T-helper 1 cell treated with Interleukin-12 subunit alpha and Interleukin-12 subunit beta and Interleukin-4 antibody, amounts not matched to agents 30 ng/mL and 1 ng/mL, for 36 hours (primary cell): ENCODE results near the gene ARL4C. TPM values are rescaled to one million over a fixed set of nuclear protein-coding genes. Genes with fewer than 3 reads are reported as not detected.

Source experiments
- intact Hi-C: fragments of 100-400 bp; cut with micrococcal nuclease; formaldehyde crosslinking; loops from one replicate; pipeline ENCODE4 v1.15.1; 2024
- total RNA-seq: library from RNA; stranded (reverse); gene quantifications from 2 replicates; pipeline ENCODE4 v1.2.3, GENCODE V29; 2022

ARL4C gene, protein sequence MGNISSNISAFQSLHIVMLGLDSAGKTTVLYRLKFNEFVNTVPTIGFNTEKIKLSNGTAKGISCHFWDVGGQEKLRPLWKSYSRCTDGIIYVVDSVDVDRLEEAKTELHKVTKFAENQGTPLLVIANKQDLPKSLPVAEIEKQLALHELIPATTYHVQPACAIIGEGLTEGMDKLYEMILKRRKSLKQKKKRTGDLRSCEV
- 369 and 375 TPM in 2 replicates for total RNA-seq

DNA sequence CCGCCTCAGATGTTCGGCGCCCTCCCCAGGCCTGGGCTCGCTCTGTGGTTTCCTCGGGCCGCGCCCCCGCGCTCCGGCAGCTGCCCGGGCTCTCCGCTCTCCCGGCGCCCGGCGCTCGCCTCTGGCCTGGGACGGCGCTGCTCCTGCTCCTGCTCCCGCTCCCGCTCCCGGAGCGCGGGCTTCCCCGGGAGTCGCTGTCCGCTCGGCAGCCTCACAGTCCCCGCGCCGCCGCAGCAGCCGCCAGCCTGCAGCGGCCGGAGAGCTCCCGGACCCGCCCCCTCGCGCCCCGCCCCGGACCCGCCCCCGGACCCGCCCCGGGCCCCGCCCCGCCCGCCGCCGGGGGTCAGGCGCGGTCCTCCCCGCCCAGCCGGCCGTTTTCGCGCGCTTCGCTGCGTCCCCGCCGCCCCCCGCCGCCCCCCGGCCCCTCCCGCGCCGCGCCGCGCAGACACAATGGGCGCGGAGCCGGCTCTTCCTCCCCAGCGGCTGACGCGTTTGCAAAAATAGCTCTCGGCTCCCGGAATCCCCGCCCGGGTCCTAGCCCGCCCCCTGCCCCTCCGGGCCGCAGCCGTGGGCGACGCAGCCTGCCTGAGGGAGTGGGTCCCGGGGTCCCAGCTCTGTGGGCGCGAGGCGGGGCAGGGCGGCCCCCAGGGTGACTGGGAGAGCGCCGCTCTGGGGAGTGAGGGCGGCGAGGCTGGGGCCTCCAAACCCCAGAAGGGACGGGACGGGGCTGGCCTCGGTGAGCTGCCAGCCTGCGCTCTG, at the start of gene ARL4C:
ARL4C (minus strand) TSS at position 247 of the 759 bp plus-strand sequence. CDS start 495 bp downstream, outside the sequence.
- intact Hi-C loops = no loop called here

DNA sequence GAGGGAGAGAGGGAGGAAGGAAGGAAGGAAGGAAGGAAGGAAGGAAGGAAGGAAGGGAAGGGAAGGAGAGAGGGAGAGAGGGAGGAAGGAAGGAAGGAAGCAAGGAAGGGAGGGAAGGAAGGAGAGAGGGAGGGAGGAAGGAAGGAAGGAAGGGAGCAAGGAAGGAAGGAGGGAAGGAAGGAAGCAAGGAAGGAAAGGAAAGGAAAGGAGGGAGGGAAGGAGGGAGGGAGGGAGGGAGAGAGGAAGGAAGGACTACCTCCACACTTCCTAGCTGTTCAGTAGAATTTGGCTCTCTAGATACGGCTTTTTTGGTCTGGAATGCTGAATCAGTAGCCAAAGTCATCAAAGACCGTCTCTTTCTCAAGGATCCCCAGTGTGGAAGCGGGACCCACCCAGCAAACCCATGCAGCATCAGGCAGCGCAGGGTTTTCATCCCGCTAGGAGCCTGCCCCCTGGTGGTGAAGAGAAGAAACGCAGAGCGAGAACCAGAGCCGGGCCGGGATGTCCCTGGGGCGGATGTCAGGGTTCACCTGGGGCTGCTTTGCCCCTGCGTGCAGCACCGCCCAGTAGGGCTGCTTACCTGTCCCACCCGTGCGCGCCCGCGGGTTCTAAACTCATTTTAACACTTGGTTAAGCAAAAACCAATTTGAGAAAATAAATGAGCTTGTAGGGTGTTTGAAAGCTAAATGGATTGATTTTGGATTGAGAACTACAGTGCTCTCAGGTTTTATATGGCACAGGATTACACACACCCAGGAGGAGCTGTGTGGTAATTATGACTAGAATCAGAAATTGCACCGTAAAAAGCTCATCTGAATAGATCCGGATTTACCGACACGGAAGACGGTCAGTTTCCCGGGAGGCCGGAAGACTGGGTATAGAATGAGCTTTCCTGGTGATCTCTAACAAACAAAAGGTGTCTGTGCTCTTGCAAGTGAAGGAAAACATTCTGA, 48.1 kb upstream of the ARL4C start:
- intact Hi-C loops = loop anchor here (1.0 to 5.0 kb wide), 6 partner anchors 45 to 688 kb away; no protein-coding TSS in a partner anchor

DNA sequence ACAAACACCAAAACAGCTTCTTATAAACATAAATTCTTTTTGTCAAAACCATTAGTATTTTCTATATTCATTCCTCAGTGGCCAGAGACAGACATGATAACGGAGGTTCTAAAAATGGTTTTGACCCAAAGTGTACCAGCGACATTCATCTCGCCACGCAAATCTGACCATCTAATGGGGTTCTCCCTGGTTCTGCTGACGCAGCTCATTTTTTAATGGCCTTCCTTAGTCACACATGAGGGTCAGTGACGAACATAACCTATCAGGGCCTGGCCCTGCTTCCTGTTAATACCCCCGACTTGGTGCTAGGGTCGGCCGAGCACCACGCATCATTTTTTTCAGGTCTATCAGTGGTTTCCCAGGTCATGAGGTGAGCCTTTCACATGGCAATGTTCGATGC, 45.9 kb upstream of the ARL4C start:
- intact Hi-C loops = no loop called here

DNA sequence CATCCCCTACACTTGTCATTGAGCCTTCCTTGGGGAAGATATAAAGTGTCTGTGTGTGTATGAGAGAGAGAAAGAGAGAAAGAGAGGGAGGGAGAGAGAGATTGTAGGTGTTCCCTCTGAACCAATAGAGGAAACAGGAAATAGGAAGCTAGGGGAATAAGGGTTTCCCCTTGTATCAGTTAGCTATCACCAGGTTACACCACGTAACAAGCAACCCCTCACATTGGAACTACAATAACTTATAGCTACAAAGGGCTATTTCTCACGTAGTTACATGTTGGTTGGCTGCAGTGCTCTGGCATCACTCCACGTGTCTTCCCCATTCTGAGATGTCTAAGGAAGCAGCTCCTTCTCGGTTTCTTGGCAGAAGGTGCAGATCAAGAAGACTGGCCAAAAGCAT, 41.0 kb upstream of the ARL4C start:
- intact Hi-C loops = no loop called here

DNA sequence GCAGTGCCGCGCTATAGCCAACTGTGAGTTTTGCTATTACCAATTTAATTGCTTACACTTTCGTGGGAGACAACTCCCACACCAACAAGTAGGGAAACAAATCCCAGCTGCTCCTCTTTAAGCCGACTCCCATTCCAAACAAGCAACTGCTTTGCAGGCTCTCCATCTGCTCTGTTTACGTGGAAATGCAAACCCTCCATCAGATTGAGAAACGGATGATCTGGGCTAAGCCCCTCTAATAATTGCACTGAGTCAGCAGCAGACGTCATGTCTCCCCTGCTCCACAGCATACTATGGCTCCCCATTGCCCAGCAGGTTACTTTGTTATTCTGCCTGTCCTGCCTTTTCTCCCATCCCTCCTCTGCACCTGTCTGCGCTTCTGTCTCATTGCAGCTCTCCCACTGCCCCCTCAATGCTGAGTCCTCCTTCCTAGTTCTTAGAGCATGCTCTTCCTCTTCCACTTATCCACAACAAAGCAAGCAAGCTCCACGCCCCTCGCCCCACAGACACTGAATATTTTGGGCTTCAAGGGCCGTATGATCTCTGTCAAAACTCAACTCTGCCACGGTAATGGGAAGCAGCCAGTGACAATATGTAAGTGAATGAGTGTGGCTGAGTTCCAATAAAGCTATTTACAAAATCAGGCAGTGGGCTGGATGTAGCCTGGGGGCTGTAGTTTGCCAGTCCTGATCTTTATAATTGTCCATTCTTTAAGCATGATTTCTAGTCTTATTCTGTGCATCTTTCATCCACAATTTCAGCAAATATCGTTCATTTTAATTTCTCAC, 39.5 kb upstream of the ARL4C start:
- intact Hi-C loops = no loop called here

DNA sequence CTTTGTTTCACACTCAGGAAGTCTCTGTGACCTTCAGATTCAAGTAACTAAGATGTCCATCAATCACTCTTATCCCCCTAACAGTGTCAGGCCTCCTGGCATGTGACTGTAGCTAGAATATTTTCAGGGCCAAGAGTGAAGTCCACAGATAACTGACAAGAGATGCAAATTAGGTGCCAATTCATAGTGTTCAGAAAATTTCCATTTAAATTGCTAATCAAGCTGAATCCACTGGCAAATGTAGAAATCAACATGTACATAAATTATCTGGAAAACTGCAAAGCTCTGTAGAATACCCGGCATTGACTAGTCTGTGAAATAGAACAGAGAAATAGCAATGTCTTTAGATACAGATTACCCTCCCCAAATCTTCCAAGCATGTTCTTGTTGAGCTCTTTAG, 38.6 kb upstream of the ARL4C start:
- intact Hi-C loops = no loop called here

DNA sequence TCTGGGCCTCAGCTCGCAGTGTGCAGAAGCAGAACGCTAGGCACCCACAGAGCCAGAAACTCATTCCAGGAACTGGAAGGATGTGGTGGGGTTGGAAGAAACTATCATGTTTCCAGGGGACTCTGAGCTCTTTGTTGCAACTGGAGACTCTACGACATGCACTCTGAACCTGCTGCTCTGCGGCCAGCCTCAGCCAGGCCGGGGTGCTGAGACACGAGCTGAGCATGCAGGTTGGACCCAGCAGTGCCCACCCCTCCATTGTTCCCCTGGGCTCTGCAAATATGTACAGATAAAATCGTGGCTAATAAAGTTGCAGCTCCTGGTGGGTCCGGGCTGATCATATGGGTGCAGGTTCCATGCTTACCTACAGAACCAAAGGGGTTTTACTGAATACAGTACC, 37.6 kb upstream of the ARL4C start:
- intact Hi-C loops = no loop called here

DNA sequence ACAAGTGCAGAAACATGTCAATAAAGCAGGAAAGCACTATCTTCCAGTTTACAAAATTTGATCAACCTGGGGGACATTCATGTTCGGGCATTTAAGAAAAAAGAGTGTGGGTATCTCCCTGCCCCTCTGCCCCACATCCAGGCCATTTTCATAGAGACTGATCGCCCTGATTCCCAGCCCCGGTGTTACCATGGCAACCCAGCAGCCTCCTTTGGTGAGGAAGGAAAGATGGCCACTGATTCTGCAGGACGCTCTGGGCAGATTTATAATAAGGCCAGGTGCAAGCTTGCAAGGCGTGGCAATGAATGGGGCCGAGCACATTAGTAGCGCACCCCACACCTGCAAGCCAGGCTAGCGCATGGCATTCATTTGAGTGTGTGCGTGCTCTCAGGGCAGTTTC, 36.7 kb upstream of the ARL4C start:
- intact Hi-C loops = no loop called here

DNA sequence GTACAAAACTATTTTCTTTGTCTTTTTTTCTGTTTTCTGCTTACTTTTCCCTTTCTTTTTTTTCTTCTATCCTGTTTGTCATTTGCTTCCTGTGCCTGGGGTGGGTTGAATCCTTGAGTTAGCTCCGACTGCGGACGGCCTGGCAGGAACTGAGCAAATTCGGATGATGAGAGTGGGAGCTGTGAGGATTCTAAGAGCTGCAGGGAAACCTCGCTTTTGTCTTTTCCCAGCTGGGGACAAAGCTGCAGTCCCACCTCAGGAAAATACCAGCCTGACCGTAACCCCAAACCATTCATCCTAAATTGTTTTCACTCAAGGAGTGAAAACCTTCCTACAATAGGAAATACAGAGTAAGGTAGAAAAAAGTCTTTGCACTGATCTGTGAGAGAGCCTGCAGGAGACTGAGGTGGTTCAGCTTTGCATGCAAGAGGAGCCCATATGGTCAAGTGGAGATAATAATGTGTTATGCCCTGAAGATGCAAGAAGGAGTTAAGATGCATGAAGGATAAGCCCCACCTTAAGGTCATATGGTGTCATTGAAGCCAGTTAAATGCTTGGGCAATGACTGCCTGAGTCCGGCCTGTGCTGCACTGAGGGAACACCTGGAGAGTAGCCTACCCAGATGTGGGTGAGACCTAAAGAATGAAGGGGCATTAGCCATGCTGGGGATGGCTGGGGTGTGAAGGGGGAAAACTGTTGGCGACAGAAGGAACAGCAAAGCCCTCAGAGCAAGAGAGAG, 31.7 kb upstream of the ARL4C start:
- intact Hi-C loops = no loop called here

DNA sequence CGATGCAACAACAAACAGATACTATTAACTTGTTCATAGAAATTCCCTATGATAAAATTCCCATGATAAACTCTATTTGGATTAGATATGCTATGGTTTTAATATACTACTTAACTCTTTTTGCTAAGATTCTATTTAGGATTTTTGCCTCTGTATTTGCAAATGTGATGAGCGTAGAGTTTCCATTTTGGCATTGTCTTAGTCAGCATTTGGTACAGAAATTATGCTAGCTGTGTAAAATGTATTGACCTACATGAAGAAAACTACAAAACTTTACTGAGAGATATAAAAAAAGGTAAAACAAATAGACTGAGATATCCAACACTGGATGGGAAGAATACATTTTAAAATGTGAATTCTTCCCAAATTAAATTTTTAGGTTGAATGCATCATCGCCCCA, 29.8 kb upstream of the ARL4C start:
- intact Hi-C loops = no loop called here

DNA sequence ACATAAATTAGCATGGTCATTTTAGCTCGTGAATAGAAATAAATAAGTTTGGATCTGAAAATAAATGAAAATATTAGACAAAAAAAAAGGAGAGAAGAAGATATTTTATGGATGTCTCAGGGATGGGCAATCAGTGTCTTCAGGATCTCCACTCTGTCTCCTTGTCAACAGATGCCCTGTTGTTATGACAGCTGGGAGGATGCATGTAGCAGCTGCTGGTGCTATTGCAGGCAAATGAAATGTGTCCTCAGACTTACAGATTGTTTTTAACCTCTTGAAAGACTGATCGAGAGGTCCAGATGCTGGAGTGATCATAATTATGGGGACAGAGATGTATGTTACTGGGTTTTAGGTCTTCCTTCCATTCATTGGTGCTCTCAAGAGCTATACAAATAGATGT, 24.7 kb upstream of the ARL4C start:
- intact Hi-C loops = no loop called here

DNA sequence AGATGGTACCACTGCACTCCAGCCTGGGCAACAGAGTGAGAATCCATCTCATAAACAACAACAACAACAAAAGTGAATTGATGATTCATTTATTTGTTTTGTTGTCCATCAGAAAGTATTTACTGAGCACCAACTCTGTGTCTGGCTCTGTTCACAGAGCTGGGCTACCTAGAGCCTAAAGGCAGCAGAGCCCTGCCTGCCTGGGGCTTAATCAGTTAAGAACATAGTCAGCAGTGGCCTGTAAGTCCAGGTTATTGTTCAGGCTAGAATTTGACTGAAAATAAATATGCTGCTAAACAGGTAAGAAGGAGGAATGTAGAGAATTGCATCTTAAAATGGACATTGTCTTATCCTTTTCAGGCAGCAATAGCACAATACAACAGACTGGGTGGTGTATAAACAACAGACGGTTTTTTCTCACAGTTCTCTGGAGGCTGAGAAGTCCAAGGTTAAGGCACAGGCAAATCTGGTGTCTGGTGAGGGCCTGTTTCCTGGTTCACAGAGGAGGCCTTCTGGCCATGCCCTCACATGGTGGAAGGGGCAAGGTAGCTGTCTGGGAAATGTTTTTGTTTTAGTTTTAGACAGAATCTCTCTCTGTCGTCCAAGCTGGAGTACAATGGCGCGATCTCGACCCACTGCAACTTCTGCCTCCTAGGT, 22.2 kb upstream of the ARL4C start:
- intact Hi-C loops = no loop called here

DNA sequence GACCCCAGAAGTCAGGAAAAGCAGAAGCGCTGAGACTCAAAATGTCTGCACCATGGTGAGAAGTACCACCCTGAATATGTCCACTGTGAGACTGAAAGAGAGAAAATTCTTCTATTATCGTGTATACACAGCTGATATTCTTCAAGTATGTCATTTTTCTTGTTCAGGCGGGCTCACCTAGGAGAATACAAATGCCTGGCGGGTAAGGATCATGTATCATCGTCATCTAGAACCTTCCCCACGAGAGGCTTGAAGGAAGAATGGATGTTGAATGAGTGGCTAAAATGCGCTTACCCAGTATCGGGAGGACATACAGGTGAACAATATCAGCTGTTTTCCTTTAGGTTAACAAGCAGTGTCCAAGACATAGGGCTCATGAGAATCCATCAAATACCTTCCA, 21.1 kb upstream of the ARL4C start:
- intact Hi-C loops = no loop called here

DNA sequence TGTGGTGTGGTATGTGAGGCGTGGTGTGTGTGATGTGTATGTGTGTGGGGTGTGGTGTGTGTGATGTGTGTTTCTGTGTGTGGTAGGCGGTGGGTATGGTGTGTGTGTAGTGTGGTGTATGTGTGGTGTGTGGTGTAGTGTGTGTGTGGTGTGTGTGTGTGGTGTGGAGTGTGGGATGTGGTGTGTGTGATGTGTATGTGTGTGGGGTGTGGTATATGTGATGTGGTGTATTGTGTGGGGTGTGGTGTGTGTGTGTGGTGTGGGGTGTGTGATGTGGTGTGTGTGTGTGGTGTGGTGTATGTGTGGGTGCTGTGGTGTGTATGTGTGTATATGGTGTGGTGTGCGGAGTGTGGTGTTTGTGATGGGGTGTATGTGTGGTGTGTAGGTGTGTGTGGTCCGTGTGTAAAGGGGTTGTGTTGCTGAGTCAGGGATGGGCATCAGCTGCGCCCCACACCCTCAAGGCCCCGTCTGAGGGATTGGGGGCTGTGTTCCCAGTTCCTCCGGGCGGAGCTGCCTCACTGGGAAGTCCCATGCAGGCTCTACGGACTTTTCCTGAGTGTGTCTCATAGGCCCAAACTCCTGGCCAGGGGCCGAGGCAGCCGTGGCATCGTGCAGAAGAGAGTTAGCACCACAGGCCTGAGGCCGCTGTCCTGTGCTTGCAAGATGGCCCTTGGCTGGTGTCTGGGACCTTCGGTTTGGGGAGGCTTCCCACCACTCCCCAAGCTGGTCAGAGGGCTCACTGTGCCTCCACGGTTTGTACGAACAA, 18.2 kb upstream of the ARL4C start:
- intact Hi-C loops = no loop called here

DNA sequence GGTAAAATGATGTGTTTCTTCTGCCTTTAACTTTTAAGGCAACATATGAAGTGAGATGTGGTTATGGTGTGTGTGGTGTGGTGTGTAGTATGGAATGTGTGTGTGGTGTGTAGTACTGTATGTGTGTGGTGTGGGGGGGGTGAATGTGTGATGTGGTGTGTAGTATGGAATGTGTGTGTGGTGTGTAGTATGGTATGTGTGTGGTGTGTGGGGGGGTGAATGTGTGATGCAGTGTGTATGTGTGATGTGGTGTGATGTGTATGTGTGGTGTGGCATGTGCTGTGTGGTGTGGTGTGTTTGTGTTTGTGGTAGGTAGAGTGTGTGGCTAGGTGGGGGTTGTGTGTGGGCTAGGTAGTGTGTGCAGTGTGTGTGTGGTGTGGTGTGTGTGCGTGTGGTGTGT, 17.2 kb upstream of the ARL4C start:
- intact Hi-C loops = no loop called here

DNA sequence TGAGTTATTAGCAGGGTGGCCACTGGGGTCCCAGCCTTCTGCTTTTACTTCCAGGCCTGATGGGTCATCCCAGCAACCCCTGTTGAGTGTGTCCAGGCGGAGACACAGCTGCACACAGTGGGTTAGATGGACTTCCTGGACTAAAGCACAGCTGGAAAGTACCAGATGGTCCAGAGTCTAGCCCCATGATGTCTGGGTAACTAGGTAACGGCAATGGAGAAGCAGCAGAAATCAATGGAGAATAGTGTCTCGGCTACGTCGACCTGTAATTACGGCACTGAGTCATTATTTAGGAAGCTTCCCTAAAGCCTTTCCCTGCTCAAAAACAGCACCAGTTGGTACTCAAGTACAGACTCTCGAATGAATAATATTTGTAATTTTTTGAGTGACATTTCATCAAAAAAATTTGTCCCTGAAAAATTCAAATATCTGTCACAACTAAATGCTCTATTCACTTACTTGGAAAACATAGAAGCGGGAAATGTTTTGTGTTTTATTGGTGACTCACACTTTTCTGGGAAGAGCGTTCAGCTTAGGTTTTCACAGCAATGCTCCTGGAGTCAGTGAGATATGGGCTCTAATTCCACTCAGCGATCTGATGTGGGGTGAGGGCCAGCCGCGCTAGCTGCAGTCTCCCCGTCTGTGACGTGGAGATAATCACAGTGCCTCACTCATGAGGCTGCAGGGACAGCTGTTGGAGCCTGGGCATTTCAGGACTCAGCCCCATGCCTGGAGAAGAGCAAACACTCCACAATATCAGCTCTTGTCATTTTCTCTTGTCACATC, 16.2 kb upstream of the ARL4C start:
- intact Hi-C loops = no loop called here

DNA sequence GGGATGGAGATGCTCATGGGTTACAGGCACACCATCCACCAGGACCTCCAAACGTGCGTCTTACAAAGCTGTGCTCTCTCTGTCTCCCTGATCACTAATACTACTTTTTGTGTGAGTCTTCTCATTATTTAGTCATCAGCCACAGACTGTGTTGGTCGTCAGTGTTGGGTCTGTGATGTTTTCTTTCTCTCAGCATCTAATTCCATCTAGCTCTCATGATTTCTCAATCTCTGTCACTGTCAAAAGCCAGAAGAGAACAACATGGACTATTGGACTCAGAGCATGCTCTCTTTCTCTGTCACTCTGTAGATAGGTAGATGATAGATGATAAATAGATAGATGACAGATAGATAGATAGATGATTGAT, 6.0 kb upstream of the ARL4C start:
- intact Hi-C loops = no loop called here

DNA sequence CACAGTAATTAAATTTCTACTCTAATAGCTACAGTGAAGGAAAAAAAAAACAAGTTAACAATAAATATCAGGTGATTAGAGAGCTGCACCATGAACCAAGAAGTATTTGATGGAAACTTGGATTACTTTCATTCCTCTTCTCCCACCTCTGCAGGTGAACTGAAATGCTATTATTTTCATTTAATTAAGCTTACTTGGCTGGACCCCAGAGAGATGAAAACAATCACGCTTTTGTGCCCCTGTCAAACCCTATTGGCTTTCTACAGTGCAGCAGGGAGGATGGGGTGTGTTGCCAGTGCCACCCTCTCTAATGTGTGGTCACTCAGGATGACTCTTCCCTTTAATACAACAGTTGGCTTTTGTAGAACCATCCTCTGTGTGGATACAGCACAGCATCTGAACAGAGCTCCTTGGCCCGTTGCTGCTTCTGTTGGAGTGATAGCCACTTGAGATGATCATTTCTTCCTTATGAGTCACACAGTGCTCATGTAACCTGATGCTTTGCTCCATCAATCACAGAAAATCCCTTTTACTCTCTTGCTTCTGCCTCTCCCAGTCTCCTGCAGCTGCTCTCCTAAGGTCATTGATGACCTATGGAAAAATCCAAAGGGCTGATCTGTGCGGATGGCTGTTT, 5.5 kb upstream of the ARL4C start:
- intact Hi-C loops = no loop called here
